Neural crest cell (in vitro differentiated cells): ENCODE measurements around the gene SPPL2C. TPM values are rescaled to one million over a fixed set of nuclear protein-coding genes. Genes with fewer than 3 reads are reported as not detected.

Experiments used
- DNase-seq: peaks from one replicate; pipeline ENCODE4 v3.0.0; 2021; ENCODE audit warnings: low read depth, mixed read lengths, low spot score
- H3K27ac Mint-ChIP-seq: one replicate; pipeline ENCODE4 v1.8.0; 2021; ENCODE audit warnings: mild to moderate bottlenecking, mixed read lengths; ENCODE audit not compliant: unreplicated experiment
- H3K27me3 Mint-ChIP-seq: 2 replicates; pipeline ENCODE4 v1.8.0; 2021; ENCODE audit warnings: low read depth, mild to moderate bottlenecking, mixed read lengths
- H3K36me3 Mint-ChIP-seq: 2 replicates; pipeline ENCODE4 v1.8.0; 2021; ENCODE audit warnings: low read depth, mild to moderate bottlenecking, mixed read lengths
- H3K4me1 Mint-ChIP-seq: 2 replicates; pipeline ENCODE4 v1.8.0; 2021; ENCODE audit warnings: mixed read lengths
- H3K4me3 Mint-ChIP-seq: one replicate; pipeline ENCODE4 v1.8.0; 2021; ENCODE audit warnings: mild to moderate bottlenecking, mixed read lengths
- H3K9me3 Mint-ChIP-seq: 2 replicates; pipeline ENCODE4 v1.8.0; 2021; ENCODE audit warnings: mixed read lengths
- total RNA-seq: library from RNA; stranded (reverse); gene quantifications from 2 replicates; pipeline ENCODE4 v1.2.1, GENCODE V29; 2021
- TF ChIP-seq, protein P1 (sequence below): fragments of 200-600 bp; sonication (generic); conservative IDR thresholded peaks from 2 replicates; pipeline ENCODE4 v1.5.0; 2021; ENCODE audit warnings: antibody characterized with exemption, mild to moderate bottlenecking

SPPL2C gene
- total RNA-seq, 1 donor from 2014 or later: not detected

- Mint-ChIP-seq H3K9me3 (no peaks in the 10 kb centered on the region), H3K27ac (no peak overlapping the region), H3K4me3 (no peak overlapping the region), H3K27me3 (peaks cover 8% of the 10 kb centered on the region), H3K4me1 (peaks cover 25% of the 10 kb centered on the region), H3K36me3 (no peaks in the 10 kb centered on the region)
- DNase-seq: no peak
- TF ChIP-seq, protein P1, sequence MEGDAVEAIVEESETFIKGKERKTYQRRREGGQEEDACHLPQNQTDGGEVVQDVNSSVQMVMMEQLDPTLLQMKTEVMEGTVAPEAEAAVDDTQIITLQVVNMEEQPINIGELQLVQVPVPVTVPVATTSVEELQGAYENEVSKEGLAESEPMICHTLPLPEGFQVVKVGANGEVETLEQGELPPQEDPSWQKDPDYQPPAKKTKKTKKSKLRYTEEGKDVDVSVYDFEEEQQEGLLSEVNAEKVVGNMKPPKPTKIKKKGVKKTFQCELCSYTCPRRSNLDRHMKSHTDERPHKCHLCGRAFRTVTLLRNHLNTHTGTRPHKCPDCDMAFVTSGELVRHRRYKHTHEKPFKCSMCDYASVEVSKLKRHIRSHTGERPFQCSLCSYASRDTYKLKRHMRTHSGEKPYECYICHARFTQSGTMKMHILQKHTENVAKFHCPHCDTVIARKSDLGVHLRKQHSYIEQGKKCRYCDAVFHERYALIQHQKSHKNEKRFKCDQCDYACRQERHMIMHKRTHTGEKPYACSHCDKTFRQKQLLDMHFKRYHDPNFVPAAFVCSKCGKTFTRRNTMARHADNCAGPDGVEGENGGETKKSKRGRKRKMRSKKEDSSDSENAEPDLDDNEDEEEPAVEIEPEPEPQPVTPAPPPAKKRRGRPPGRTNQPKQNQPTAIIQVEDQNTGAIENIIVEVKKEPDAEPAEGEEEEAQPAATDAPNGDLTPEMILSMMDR: no peak
Measured at GRCh38 chr17:45870342-45870974, 25.8 kb downstream of the SPPL2C start.

GRCh38 chr17:45871718-45872117 is 27.0 kb downstream of the SPPL2C start:
- Mint-ChIP-seq H3K4me3 (no peak overlapping the region), H3K27ac (no peak overlapping the region), H3K9me3 (no peaks in the 10 kb centered on the region), H3K27me3 (peaks cover 9% of the 10 kb centered on the region), H3K36me3 (no peaks in the 10 kb centered on the region), H3K4me1 (peaks cover 25% of the 10 kb centered on the region)
- no peak for DNase-seq
- TF ChIP-seq, protein P1: no peak

- no peak for DNase-seq
- Mint-ChIP-seq H3K9me3 (no peaks in the 10 kb centered on the region), H3K36me3 (no peaks in the 10 kb centered on the region), H3K4me3 (no peak overlapping the region), H3K4me1 (peaks cover 20% of the 10 kb centered on the region), H3K27ac (no peak overlapping the region), H3K27me3 (peaks cover 23% of the 10 kb centered on the region)
- TF ChIP-seq, protein P1: no peak
Measured at GRCh38 chr17:45873728-45874127, 29.0 kb downstream of the SPPL2C start.

- Mint-ChIP-seq H3K36me3 (no peaks in the 10 kb centered on the region), H3K27ac (no peak overlapping the region), H3K4me1 (peaks cover 20% of the 10 kb centered on the region), H3K27me3 (peaks cover 23% of the 10 kb centered on the region), H3K9me3 (no peaks in the 10 kb centered on the region), H3K4me3 (no peak overlapping the region)
- TF ChIP-seq, protein P1: no peak
- no peak for DNase-seq
Measured at GRCh38 chr17:45874151-45874550, 29.5 kb downstream of the SPPL2C start.

DNA sequence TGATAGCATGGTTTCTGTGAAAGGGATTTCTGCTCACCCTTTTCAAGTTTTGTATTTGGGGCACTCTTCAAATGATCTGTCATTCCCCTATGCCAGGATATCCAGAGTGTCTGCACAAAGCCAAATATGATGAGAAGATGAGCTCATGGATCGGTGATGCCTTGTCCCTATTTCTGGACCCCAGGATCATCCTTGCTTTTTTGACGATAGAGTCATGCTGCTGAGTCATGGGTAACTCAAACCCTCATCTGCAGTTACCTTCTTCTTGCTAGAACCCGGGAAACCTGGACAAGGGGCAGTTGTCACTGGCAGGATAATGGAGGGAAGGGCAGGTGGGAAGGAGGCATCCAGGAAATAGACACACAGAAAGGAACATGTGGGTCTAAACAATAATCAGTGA is 31.9 kb downstream of the SPPL2C start:
- TF ChIP-seq, protein P1: no peak
- Mint-ChIP-seq H3K4me3 (no peak overlapping the region), H3K27me3 (peaks cover 27% of the 10 kb centered on the region), H3K4me1 (peaks cover 6% of the 10 kb centered on the region), H3K9me3 (no peaks in the 10 kb centered on the region), H3K27ac (no peak overlapping the region), H3K36me3 (no peaks in the 10 kb centered on the region)
- no peak for DNase-seq
